SKM-1 treated with dmso at 0.1 percent for 144 hours (cell line): Measurements from ENCODE around the gene ARFGAP3.
A peak's percentile ranks its signal among the peaks of the same experiment; 100 is the strongest.

Experiments
- DNase-seq: peaks from one replicate; lab custom pipeline; 2025; ENCODE audit not compliant: unreplicated experiment; lab: John Stamatoyannopoulos, UW

The ARFGAP3 gene, protein sequence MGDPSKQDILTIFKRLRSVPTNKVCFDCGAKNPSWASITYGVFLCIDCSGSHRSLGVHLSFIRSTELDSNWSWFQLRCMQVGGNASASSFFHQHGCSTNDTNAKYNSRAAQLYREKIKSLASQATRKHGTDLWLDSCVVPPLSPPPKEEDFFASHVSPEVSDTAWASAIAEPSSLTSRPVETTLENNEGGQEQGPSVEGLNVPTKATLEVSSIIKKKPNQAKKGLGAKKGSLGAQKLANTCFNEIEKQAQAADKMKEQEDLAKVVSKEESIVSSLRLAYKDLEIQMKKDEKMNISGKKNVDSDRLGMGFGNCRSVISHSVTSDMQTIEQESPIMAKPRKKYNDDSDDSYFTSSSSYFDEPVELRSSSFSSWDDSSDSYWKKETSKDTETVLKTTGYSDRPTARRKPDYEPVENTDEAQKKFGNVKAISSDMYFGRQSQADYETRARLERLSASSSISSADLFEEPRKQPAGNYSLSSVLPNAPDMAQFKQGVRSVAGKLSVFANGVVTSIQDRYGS

DNA sequence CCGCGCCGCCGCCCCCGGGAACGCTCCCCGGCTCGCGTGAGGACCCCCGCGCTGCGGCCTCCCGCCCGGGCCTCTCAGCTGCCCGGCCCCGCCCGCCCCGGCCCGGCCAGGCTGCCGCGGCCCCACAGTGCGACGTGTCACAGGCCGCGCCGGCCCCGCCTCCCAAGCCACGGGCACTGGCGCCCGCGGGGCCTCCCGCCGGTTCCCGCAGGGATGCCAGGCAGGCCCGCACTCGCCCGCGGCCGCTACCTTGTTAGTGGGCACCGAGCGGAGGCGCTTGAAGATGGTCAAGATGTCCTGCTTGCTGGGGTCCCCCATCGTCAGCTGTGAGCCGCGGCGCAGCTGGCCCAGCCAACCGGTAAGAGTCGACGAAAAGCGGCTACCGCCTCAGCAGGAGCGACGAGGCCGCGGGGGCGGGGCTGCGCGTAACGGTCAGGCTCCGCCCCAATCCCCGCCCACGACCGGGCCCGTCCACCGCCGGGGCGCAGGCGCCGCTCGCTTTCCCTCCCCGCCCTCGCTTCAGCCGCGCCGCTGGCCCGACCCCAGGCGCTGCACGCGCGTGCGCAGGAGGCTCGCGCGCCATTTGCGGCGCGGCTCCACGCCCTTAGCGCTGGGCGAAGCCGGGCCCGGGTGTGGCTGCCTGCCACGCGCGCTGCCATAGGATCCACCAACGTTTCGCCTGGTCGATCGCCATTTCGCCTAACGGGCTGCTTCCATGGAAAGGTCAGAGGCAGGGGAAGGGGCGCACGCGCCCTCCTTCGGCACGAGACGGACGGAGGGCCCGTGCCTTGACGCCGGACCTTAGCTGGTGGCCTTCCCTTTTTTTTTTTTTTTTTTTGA is at the start of gene ARFGAP3:
Gene ARFGAP3 (minus strand): TSS at position 409 of the 840 bp plus-strand sequence. CDS start 91 bp downstream, at position 318.
- peak; percentile 92 for DNase-seq

DNA sequence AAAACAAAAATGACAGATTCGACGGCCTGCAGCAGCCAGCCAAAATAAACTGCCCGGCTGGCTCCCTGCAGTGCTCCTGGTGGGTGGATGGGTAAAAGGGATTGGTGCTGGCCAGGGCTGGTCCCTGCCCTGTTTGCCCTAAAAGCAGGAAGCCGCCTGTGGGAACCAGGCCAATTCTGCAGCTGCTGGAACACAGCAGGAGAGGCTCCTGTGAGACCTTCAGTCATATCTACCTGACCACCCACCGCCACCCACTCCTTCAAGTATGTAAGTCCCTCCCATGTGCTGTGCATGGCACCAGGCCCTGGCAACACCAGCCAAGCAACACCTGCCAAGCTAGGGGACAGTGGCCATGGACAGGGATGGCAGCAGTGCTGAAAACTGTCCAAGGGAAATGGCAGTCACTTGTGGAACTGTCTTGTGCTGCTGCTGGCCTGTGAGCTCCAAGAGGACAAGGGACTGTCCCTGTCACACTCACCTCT is 48.7 kb upstream of the ARFGAP3 start:
- DNase-seq, result no peak

DNA sequence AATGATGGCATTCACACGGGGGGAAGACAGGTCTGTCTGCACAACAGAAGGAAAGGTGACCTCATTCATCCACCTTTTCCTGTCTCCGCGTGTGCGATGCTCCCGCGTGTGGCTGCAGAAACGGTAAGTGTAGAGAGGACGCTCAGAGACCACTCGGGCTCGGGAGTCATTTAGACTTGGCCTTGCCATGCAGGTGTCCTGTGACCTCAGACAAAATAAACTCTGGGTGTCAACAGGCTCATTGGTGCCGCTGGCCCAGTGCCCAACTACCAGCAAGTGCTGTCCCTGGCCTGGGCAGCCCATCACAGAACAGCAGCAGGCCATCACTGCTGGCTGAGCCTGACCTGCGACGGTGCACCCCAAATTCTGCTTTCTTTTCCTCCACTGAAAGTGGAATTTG is 48.1 kb upstream of the ARFGAP3 start:
- DNase-seq, result no peak

DNA sequence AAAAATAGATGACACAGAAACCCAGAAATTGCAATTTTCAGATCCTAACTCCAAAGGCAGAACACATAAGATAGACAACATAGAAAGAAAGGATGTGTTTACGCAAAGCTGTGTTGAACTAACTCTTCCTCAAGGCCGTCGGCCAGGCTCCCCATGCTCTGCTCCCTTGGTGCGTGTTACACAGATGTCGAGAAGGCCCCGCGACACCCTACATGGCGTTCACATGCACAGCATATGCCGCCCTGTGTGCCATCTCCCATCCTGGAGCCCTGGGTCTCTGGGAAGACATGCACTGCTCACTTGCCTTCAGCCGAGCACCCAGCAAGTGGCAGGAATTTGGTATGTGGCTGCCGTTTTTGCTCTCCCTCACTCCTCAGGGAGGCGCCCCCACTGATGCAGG is 47.0 kb upstream of the ARFGAP3 start:
- DNase-seq, result no peak

DNA sequence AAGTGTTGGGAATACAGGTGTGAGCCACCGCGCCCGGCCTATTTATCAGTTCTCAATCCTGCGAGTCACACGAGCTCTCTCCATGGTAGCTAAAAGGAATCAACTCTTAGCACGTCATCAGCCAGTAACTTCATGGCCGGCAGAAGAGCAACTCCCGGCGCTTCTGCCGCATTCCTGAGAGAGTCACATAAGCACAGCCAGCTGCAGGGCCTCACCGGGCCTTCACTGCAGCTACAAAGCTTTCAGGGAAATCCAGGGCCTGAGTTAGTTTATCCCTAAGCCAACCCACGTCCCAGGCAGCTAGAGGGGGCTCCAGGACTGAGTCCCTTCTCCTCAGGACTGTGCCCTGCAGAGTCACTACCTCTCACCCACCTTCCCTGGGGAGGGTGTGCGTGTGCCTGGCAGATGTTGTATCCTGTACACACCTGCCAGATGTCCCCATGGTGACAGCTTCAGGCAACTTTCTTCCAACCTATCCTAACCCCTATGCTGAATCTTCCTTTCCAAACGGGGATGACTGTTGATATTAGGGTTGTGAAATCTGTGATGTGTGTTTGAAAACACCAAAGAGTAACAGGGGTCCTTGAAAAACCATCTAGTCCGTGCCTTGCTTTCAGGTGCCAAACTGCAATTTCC is 45.9 kb upstream of the ARFGAP3 start:
- DNase-seq, result no peak

DNA sequence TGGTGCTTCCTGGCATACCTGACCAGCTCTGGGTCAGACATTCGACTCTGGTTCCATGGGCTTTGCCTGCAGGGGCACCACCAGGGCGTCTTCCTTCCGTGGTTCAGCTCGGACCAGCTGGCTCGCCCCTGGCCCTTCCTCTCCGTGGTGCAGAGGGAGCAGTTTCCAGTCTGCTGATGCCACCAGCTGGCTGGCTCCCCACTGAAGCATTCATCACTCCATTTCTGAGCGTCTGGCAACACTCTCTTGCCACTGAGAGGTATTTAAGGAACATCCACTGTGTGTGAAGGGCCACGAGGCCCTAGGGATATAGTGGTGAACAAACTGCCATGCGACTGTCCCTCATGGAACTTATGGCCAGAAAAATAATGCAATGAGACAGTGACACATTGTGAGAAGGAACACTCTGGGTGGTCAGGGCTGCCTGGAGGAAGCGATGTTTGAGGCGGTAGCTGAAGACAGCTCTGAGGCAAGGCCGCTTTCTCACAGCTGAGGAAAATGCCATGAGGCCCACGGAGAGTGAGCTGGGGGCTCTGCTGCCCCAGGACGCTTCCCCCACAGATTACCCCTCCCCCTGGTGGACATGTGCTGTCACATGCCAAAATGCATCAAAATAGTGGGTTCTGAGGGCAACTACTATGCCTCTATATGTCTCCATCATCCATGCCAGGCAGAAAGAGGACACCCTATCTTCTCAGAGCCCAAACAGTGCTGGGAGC is 44.9 kb upstream of the ARFGAP3 start:
- no peak for DNase-seq

DNA sequence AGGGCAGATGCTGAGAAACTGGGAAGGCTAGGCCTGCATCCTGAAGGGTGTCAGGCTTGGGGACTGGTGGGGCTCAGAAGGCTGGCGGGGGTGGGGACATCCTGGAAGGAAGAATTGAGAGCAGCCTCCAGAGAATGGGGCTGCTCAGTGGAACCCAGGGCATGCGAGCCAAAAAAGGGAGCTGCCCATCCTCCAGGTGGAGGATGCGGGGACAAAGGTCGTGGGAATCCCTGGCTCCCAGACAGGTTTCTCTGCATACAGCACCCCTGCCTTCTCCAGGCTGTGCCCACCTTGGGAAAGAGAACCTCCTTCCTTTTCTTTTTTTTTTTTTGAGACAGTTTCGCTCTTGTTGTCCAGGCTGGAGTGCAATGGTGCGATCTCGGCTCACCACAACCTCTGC is 40.9 kb upstream of the ARFGAP3 start:
- no peak for DNase-seq

DNA sequence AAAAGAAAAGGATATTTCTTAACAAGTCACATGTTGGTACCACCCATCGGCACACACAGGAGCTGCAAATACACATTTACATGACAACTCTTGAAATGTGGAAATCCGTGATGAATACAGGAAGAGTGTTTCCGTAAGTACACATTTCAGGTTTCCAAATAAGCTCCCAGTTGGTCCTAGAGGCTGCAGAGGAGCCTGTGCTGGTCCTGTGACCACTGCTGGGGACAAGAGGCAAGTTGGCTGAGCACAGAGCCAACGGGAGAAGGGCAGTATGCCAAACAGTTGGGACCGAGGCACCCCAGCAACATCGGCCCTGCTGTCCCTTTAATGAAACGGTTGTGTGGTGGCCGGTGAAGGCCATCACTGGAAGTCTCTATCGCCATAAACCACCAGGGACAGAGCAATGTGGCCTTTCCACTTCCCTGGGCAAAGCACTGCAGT is 38.5 kb upstream of the ARFGAP3 start:
- DNase-seq, result no peak

DNA sequence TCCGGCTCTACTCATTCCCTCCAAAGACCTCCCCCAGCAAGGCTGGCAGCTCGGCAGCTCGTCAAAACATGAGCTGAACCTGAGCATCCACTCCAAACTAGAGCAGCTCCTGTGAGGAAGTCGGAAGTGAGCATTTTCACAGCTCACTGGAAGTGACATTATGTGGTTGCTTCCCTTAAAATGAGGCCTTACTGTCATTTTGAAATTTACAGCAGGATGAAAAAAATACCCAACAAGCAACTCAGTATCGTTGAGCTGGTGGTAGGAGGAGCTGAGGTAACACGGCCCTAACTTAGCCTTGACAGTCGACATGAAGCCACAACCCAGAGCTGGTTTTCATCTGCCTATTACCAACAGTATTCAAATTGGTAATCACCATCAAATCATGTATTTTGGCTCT is 38.0 kb upstream of the ARFGAP3 start:
- DNase-seq, result peak; percentile 67

DNA sequence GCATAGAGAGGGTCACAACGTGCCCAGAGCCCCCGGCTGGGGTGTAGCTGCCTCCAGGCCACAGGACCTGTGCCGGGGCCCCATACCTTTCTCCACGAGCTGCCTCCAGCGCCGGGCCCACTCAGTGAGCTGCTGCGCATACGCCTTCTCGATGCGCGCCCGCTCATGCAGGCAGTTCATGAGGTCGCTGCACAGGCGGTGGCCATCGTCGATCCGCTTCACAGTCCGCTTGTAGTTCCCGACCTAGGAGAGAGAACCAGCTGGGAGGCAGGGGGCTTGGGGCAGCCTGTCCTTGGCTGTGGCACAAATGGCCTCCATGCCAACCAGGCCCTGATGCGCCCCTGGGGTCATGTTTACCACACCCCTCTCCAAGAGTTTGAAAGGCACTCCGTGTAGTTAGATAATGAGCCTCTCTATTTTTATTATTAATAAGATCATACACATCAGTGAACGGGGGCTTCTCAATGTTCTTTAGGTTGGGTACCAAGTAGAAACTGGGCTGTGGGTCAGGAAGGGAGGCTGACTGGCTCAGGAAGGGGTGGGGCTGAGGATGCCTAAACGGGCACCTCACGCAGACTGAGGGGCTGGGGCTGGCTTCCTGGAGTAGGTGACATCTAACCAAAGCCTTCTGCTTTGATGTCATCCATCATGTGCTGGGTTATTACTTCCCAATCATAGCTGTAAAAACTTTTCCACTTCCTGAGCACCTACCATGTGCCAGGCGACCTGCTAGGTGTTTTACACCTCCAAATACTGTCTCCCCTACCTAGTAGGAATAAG is 36.5 kb upstream of the ARFGAP3 start:
- DNase-seq, result no peak

DNA sequence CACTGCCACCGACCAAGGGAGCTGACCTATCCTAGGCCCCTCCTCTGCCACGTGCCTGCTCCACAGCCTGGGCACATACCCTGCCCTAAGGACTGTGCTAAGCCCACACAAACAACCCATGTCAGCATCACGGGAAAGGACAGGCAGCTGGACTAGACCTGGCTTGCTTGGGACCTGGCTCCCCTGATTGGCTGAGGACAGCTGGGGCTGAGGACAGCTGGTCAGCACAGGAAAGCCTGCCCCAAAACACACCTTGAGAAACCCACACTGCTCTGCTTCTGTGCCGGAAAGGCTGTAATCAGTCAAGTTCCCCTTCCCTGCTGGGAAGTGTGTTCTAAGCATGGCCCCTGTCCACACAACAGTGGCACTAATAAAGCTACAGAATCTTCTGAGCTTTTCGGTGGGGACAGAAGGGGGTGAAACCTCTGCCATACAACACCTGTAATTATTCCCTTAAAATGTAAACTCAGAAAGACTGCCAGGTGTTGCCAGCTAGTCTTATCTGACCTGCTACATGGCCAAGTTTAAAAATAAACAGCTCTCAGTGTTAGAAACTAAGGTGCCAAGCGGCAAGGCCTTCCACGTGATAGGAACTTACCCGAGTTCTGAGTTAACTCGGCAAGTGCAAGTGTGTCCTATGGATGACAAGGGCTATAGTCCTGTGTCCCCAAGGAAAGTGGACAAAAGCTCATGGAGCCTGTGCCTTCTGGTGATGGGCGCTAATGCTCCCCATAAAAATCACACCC is 35.7 kb upstream of the ARFGAP3 start:
- DNase-seq, result peak; percentile 4

DNA sequence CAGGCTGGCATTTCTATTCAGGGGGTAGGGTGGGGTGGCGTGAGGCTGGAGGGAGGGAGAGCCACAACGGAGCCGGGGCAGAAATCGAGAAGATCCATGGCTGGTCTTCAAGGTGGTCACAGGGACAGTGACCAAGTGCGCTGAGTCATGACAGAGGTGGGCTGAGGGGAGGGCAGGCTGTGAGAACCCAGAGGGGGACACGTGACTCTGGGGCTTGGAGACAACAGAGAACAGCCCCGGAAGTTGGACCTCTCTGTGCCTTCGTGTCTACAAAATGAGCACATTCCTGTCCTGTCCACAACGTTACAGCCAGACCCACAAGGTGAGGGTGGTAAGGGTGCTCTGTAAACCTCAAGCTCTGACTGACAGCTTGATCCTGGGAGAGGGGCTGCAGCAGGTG is 35.1 kb upstream of the ARFGAP3 start:
- no peak for DNase-seq

DNA sequence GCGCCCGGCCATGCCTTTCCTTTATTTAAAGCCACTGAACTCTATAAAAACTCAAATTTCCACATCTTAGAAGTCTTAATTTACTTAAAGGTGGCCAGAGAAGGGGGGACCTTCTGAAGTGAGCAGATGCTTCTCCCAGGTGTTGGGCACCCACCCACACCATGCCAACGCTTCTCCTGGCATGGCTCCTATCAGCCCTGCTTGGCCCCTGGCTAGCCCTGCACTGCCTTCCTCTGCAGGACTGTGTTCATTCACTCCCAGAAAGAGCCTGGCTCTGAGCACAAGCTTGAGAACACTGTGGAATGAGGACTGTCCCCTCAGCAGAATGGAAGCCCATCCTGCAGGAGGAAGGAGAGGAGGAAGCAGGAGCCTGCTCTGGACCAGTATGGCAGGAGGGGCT is 34.6 kb upstream of the ARFGAP3 start:
- no peak for DNase-seq

DNA sequence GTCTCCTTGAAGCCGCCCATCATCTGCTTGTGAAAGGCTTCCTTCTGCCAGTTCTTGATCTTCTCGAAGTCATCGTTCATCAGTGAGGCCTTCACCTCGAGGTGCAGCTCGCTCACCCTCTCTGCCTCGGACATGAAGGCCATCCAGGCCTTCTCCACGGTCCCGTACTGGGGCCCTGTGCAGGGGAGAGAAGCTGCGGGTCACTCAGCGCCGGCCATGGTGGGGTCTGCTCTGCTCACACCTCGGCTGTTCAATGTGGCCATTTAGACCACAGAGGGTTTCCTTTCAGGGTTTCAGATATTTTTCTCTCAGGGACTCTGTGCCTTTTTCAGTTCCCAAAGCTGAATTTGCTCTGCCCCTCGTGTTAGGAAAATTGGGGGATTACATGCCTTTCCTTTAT is 33.9 kb upstream of the ARFGAP3 start:
- no peak for DNase-seq

DNA sequence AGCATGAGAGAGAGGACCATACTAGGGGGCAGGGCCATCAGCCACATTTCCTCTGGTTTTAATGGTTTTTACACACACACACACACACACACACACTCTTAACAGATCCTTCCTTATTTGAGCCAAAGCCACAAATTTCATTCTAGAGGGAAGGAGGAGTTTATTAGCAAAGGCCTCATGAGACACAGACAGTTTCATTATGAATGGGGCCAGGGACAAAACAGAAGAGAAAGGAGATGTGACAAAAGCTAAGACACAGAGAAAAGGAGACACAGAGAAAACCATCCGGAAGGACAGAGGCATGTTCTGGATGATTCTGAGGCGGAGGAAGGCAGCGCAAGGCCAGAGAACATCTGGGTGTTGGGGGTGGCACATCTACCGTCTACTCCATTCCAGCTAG is 32.2 kb upstream of the ARFGAP3 start:
- peak; percentile 22 for DNase-seq

DNA sequence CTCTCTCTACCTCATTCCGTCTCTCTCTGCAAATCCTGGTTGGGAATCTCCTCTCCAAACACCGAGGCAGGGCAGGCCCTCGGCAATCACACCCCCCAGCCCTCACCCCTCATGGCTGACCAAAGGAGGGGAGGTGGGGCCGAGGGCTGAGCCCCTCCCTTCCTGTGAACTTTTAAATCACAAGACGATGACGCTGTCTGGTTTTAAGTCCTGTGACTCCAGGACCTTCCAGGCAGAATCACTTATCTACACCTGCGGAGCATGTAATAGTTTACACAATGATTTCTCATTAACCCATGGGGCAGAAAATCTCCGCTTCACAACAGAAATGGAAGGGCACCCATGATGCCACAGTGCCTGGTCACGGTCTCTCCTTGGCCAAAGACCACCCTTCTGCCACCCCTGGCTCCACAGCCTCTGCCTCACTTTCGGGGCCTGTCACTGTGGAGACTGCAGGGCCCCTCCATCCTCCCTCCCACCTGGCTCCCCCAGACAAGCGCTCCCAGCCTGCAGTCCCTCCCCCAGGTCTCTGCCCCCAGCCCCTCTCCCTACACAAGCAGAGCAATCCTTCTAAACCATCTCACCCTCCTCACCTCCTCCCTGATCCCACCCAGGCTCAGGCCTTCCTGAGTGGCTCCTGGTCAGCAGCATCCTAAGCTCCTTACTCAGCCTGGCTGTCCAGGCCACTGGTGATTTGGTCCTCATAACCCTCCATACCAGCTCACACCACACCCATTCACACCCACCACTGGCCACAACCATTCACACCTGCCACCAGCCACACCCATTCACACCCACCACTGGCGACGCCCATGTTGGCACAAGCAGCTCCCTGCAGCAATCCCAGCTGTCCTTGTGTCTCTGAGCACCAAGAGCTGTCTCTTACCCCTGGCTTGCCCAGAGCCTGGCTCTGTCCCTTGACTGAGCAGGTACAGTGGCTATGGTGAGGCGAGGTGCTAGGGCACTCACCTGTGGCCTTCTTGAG is 30.7 kb upstream of the ARFGAP3 start:
- DNase-seq, result no peak

DNA sequence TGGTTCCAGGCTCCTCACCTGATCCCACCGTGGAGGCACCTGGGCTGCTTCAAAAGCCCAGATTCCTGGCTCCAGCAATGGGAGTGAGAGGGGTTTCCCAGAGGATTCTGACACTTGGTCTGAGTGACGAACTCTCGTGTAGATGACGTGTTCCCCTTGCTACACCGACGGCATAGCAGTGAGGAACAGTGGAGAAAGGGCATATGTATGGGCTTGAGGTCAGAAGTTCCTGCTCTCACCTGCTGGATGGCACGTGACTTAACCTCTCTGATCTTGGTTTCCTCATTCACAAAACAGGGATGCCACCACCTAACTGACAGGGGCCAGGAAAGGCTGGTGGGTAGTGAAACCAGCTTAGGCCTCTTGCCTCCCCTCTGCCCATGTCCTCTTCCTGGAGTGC is 30.0 kb upstream of the ARFGAP3 start:
- no peak for DNase-seq

DNA sequence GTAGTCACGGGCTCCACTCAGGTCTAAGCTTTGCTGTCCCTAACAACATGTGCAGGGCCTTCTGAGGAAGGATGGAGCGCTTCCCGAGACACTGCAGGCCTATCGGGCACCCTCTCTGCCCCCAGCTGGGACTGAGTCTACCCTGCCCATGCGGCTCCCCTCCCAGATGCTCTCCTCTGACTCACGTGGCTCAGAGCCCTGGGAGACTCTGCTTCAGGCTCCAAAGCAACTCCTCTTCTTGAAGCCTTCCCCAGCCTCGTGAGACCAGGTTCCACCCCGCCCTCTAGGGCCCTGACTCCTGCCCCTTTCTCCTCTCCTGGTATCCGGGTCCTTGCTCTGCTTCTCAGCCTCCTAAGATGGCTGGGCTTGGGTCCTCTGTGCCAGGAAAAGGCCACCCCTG is 28.4 kb upstream of the ARFGAP3 start:
- DNase-seq, result no peak
